Measurements from ENCODE around the gene AFM. TPM values are rescaled to one million over a fixed set of nuclear protein-coding genes. Genes with fewer than 3 reads are reported as not detected.

The AFM gene
- total RNA-seq, 1 experiment from 2014 or later = not detected

GRCh38 chr4:73477176-73477575 is 4.4 kb upstream of the AFM start:
- H3K23ac ChIP-seq (ENCODE audit: insufficient read length, low read depth, low read length) = no peak overlapping the region
- no peaks in the 10 kb centered on the region; the same call in 1 of the 2 replicates for H3K27me3 Mint-ChIP-seq (ENCODE audit: low read depth)
- no peak overlapping the region for H3K4me2 ChIP-seq (ENCODE audit: insufficient read depth, insufficient read length, low read length)
- no CpG with 5 or more reads among the region's 11 CpGs for WGBS (ENCODE audit: extremely low coverage, insufficient read length, low lambda C conversion rate)
- peaks cover 26 to 37% (median 29%) of the 10 kb centered on the region in 3 experiments for H3K36me3 Mint-ChIP-seq (ENCODE audit: insufficient read depth in 1 of 3, low read depth in 3 of 3)
- H3K4ac ChIP-seq (ENCODE audit: low read depth, low read length) = no peak overlapping the region
- H3K9me3 ChIP-seq (ENCODE audit: control insufficient read depth, low read depth, low read length) = no peaks in the 10 kb centered on the region
- H3K14ac ChIP-seq (ENCODE audit: insufficient read depth, low read length) = no peak overlapping the region
- DNase-seq = no peak
- no peak overlapping the region for H2BK120ac ChIP-seq (ENCODE audit: low read depth, low read length, poor library complexity, severe bottlenecking)
- H3K9me3 Mint-ChIP-seq = peaks cover 37 to 45% of the 10 kb centered on the region in 2 experiments
- no peak overlapping the region for H2BK20ac ChIP-seq (ENCODE audit: low read depth, low read length, poor library complexity, severe bottlenecking)
- H4K91ac ChIP-seq (ENCODE audit: insufficient read length, low read depth, low read length) = no peak overlapping the region
- no peak overlapping the region for H4K5ac ChIP-seq (ENCODE audit: insufficient read length, low read depth, low read length)
- H3T11ph ChIP-seq (ENCODE audit: low read length) = no peak overlapping the region
- no peak overlapping the region for H3K27ac Mint-ChIP-seq
- H3K79me2 ChIP-seq (ENCODE audit: insufficient read depth, low read length) = no peaks in the 10 kb centered on the region
- H2AFZ ChIP-seq (ENCODE audit: low read length) = no peak overlapping the region
- H3K56ac ChIP-seq (ENCODE audit: insufficient read length, low read depth, low read length) = no peak overlapping the region
- H2BK5ac ChIP-seq (ENCODE audit: insufficient read length, low read length) = no peak overlapping the region
- no peak overlapping the region for H3K9ac ChIP-seq (ENCODE audit: extremely low read depth, insufficient read length, low read length)
- H3K79me1 ChIP-seq (ENCODE audit: insufficient read depth, low read depth, low read length, poor library complexity, severe bottlenecking) = no peaks in the 10 kb centered on the region
- no peaks in the 10 kb centered on the region for H3K4me1 ChIP-seq (ENCODE audit: insufficient read depth, low read length)
- no peak overlapping the region for H3K18ac ChIP-seq (ENCODE audit: insufficient read length, low read depth, low read length)
- no peaks in the 10 kb centered on the region for H3K23me2 ChIP-seq (ENCODE audit: insufficient read length, low read depth, low read length, poor library complexity, severe bottlenecking)
- H2BK12ac ChIP-seq (ENCODE audit: insufficient read length, low read depth, low read length) = no peak overlapping the region
- no peak overlapping the region for H4K8ac ChIP-seq (replicated peaks; ENCODE audit: insufficient read length, low read depth, low read length)
- H4K20me1 ChIP-seq (ENCODE audit: control insufficient read depth, insufficient read depth, insufficient read length) = no peaks in the 10 kb centered on the region
- no peaks in the 10 kb centered on the region for H3K27me3 ChIP-seq (ENCODE audit: insufficient read depth, low read length)
- TF ChIP-seq CTCF (conservative IDR thresholded peaks at IDR 0.05) = no peak
- H3K4me3 Mint-ChIP-seq = no peak overlapping the region
- H2BK15ac ChIP-seq (ENCODE audit: low read depth, low read length) = no peak overlapping the region
- H3K27ac ChIP-seq (ENCODE audit: insufficient read length, low read depth, low read length) = no peak overlapping the region
- no peak overlapping the region for H2AK5ac ChIP-seq (ENCODE audit: insufficient read length, low read length)
- H3K4me1 Mint-ChIP-seq = no peaks in the 10 kb centered on the region
